ENCODE measurements around the gene VPS9D1. TPM values are rescaled to one million over a fixed set of nuclear protein-coding genes. Genes with fewer than 3 reads are reported as not detected.
A peak's percentile ranks its signal among the peaks of the same experiment; 100 is the strongest.

VPS9D1 gene
- total and polyA plus RNA-seq, 10 of the 15 experiments (the other 5 are each of a cell fraction or from before 2014, with no cell fraction given): 0.65 to 4.2 (median 1.1) TPM

DNA sequence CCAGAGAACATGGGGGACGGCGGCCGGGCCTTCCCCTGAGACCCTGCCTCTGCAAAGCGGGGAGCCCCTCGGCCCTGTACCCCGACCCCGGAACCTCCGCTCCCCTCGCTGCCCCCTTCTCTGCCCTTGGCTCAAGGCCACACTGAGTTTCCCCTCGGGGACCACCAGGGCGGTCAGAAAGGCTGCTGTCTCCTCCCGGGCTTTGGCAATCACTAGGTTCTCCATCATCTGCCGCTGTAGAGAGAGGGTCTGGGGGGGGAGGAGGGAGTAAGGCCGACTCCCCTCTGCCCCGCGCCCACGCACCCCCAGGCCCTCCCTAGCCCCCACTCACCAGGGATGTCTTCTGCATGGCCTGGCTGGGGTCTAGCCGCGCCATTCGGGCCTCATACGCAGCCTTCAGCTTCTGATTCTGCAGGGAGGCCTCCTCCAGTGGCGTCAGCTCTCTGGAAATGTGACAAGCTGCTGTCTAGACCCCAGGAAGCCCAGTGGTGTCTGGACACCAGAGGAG, 8.4 kb downstream of the VPS9D1 start:
- SMC1A ChIA-PET (ENCODE audit: uncharacterized antibody, unreplicated experiment): interaction anchor here (0.6 to 1.0 kb wide), 2 partner anchors 12 to 151 kb away, joined by 3 read pairs; no protein-coding TSS in a partner anchor
- CTCF ChIA-PET: interaction anchor here (0.6 kb wide), 1 partner anchor 28 kb away, joined by 3 read pairs; no protein-coding TSS in a partner anchor
- peaks cover 7% of the 10 kb centered on the region for H3K79me2 ChIP-seq (ENCODE audit: control insufficient read depth, insufficient read depth, low read length)
- H3K4me1 ChIP-seq (ENCODE audit: control insufficient read depth, insufficient read depth, low read length): no peaks in the 10 kb centered on the region
- H3K36me3 ChIP-seq (ENCODE audit: control insufficient read depth in 2 of 2, insufficient read depth in 2 of 2, low read length in 1 of 2): no peaks in the 10 kb centered on the region; a peak in 1 of 4 replicates
- no peaks in the 10 kb centered on the region for H3K9me3 ChIP-seq (replicated peaks; ENCODE audit: control insufficient read depth, insufficient read depth, low read length)
- BruUV-seq (replicated peaks): no TSS peak
- WGBS (ENCODE audit: insufficient coverage, insufficient replicate concordance, low lambda C conversion rate, missing lambda C conversion rate): 19% methylated on average over 18 of the region's 22 CpGs
- peak overlapping the region; percentile 81 for H2AFZ ChIP-seq (ENCODE audit: control insufficient read depth, low read depth, low read length)
- peak overlapping the region; percentile 81 for H3K9ac ChIP-seq (ENCODE audit: control insufficient read depth, insufficient read depth, low read length)
- in situ Hi-C loops (cut with MboI) (no loop called here), intact Hi-C loops (cut with micrococcal nuclease; ENCODE audit: unreplicated experiment) (no loop called here)
- peak overlapping the region; percentile 48 for H3K27ac ChIP-seq (ENCODE audit: control insufficient read depth, insufficient read depth)
- DNase-seq (ENCODE audit: low read depth, low spot score) (no peak), ATAC-seq (peak; percentile 39), FAIRE-seq (no peak)
- H3K4me2 ChIP-seq (ENCODE audit: control insufficient read depth, insufficient read depth): peak overlapping the region; percentile 87
- no peaks in the 10 kb centered on the region for H4K20me1 ChIP-seq (ENCODE audit: control insufficient read depth, insufficient read depth)
- H3K4me3 ChIP-seq: peak overlapping the region; percentile 78
- TF ChIP-seq BRCA1 (IDR thresholded peaks at IDR 0.05; ENCODE audit: low read depth, low read length): no peak
- RAD21 ChIA-PET (ENCODE audit: unreplicated experiment): no interaction called here
- POLR2A ChIA-PET: interaction anchor here (0.7 kb wide), 1 partner anchor 79 kb away, joined by 3 read pairs; no protein-coding TSS in a partner anchor
- no peaks in the 10 kb centered on the region for H3K27me3 ChIP-seq (replicated peaks in 1 of 2; ENCODE audit: control insufficient read depth in 2 of 2, insufficient read depth in 2 of 2, low read length in 1 of 2)

DNA sequence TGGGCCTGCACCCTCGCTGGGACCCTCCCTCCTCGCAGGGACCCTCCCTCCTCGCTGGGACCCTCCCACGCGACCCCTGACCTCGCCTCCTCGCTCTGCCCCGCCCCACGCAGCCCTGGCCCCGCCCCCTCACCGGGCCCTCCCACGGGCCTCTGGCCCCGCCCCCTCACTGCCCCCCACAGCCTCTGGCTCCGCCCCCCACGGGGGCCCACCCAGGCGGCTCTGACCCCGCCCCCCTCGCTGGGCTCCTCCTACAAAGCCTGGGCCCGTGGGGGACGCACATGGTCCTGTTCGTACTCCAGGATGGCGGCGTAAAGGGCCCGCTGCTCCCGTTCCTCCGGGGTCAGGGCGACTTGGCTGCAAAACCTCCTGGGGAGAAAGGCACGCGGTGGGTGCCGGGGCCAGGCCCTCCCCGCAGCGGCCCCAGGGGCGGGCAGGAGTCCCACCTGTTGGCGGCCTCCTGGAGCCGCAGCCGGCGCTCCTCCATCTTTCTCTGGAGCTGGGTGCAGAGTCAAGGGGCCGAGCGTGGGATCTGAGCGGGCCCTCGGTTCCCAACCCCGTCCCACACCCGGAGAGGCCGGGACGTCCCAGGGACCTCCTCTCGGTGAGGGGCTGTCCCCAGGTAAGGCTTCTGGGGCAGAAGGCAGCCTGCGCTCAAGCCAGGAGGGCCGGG, 9.0 kb downstream of the VPS9D1 start:
- ChIA-PET RAD21 (ENCODE audit: unreplicated experiment) (no interaction called here), POLR2A (no interaction called here), CTCF (no interaction called here), SMC1A (ENCODE audit: uncharacterized antibody, unreplicated experiment) (interaction anchor here (1.0 kb wide), 1 partner anchor 152 kb away, joined by 3 read pairs; no protein-coding TSS in a partner anchor)
- intact Hi-C loops (cut with micrococcal nuclease; ENCODE audit: unreplicated experiment): no loop called here
- Histone ChIP-seq H3K36me3 (ENCODE audit: control insufficient read depth in 2 of 2, insufficient read depth in 2 of 2, low read length in 1 of 2) (no peaks in the 10 kb centered on the region; a peak in 1 of 4 replicates), H3K27me3 (replicated peaks in 1 of 2; ENCODE audit: control insufficient read depth in 2 of 2, insufficient read depth in 2 of 2, low read length in 1 of 2) (no peaks in the 10 kb centered on the region), H3K9me3 (replicated peaks; ENCODE audit: control insufficient read depth, insufficient read depth, low read length) (no peaks in the 10 kb centered on the region), H2AFZ (ENCODE audit: control insufficient read depth, low read depth, low read length) (peak overlapping the region; percentile 81), H3K4me2 (ENCODE audit: control insufficient read depth, insufficient read depth) (peak overlapping the region; percentile 87), H3K79me2 (ENCODE audit: control insufficient read depth, insufficient read depth, low read length) (peaks cover 7% of the 10 kb centered on the region), H4K20me1 (ENCODE audit: control insufficient read depth, insufficient read depth) (no peaks in the 10 kb centered on the region), H3K4me1 (ENCODE audit: control insufficient read depth, insufficient read depth, low read length) (no peaks in the 10 kb centered on the region), H3K9ac (ENCODE audit: control insufficient read depth, insufficient read depth, low read length) (peak overlapping the region; percentile 81), H3K4me3 (peak overlapping the region; percentile 78), H3K27ac (ENCODE audit: control insufficient read depth, insufficient read depth) (peak overlapping the region; percentile 48)
- in situ Hi-C loops (cut with MboI): no loop called here
- WGBS (ENCODE audit: insufficient coverage, insufficient replicate concordance, low lambda C conversion rate, missing lambda C conversion rate): under 1% methylated on average over 27 of the region's 48 CpGs
- BruUV-seq (replicated peaks): TSS peak; percentile 86
- FAIRE-seq (no peak), ATAC-seq (peak; percentile 93), DNase-seq (ENCODE audit: low read depth, low spot score) (no peak)
- TF ChIP-seq, protein P1, sequence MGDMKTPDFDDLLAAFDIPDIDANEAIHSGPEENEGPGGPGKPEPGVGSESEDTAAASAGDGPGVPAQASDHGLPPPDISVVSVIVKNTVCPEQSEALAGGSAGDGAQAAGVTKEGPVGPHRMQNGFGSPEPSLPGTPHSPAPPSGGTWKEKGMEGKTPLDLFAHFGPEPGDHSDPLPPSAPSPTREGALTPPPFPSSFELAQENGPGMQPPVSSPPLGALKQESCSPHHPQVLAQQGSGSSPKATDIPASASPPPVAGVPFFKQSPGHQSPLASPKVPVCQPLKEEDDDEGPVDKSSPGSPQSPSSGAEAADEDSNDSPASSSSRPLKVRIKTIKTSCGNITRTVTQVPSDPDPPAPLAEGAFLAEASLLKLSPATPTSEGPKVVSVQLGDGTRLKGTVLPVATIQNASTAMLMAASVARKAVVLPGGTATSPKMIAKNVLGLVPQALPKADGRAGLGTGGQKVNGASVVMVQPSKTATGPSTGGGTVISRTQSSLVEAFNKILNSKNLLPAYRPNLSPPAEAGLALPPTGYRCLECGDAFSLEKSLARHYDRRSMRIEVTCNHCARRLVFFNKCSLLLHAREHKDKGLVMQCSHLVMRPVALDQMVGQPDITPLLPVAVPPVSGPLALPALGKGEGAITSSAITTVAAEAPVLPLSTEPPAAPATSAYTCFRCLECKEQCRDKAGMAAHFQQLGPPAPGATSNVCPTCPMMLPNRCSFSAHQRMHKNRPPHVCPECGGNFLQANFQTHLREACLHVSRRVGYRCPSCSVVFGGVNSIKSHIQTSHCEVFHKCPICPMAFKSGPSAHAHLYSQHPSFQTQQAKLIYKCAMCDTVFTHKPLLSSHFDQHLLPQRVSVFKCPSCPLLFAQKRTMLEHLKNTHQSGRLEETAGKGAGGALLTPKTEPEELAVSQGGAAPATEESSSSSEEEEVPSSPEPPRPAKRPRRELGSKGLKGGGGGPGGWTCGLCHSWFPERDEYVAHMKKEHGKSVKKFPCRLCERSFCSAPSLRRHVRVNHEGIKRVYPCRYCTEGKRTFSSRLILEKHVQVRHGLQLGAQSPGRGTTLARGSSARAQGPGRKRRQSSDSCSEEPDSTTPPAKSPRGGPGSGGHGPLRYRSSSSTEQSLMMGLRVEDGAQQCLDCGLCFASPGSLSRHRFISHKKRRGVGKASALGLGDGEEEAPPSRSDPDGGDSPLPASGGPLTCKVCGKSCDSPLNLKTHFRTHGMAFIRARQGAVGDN (IDR thresholded peaks at IDR 0.05): peak; percentile 62; the same call in 1 of the 2 replicates
- TF ChIP-seq SIN3A (IDR thresholded peaks at IDR 0.05; ENCODE audit: low read depth, low read length): 0 out of 2 replicates have a peak, but pooled peaks have one; percentile 56
- no peak for TF ChIP-seq BRCA1 (IDR thresholded peaks at IDR 0.05; ENCODE audit: low read depth, low read length)
- TF ChIP-seq POLR2AphosphoS2 (IDR thresholded peaks at IDR 0.05; ENCODE audit: low read depth, low read length): no peak
- TF ChIP-seq POLR2A (IDR thresholded peaks at IDR 0.05; ENCODE audit: low read depth, low read length): peak; percentile 91
- TF ChIP-seq TCF3 (IDR thresholded peaks at IDR 0.05; ENCODE audit: borderline replicate concordance, insufficient read depth, low read depth, low read length): 0 out of 2 replicates have a peak, but pooled peaks have one; percentile 26
- peak; percentile 44 for TF ChIP-seq IKZF1 (conservative IDR thresholded peaks at IDR 0.05)
- TF ChIP-seq ZSCAN29 (IDR thresholded peaks at IDR 0.05): no peak
- TF ChIP-seq, protein P2, sequence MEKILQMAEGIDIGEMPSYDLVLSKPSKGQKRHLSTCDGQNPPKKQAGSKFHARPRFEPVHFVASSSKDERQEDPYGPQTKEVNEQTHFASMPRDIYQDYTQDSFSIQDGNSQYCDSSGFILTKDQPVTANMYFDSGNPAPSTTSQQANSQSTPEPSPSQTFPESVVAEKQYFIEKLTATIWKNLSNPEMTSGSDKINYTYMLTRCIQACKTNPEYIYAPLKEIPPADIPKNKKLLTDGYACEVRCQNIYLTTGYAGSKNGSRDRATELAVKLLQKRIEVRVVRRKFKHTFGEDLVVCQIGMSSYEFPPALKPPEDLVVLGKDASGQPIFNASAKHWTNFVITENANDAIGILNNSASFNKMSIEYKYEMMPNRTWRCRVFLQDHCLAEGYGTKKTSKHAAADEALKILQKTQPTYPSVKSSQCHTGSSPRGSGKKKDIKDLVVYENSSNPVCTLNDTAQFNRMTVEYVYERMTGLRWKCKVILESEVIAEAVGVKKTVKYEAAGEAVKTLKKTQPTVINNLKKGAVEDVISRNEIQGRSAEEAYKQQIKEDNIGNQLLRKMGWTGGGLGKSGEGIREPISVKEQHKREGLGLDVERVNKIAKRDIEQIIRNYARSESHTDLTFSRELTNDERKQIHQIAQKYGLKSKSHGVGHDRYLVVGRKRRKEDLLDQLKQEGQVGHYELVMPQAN (conservative IDR thresholded peaks at IDR 0.05): peak; percentile 59
- peak; percentile 41; the same call in 1 of the 2 replicates for TF ChIP-seq RB1 (IDR thresholded peaks at IDR 0.05; ENCODE audit: borderline replicate concordance)

Measured in GM12878 (cell line).